Motor neuron (in vitro differentiated cells): ENCODE measurements around the gene KLK15. TPM values are rescaled to one million over a fixed set of nuclear protein-coding genes. Genes with fewer than 3 reads are reported as not detected.

Experiments used
- ATAC-seq, 8 experiments: fragments of 200-7000 bp; cut with Tn5 transposase; replicated peaks in 6 of 8; 2 replicates each; pipeline ENCODE4 v1.8.0; 2021; ENCODE audit warnings: mild to moderate bottlenecking in 8 of 8, moderate library complexity in 8 of 8
- H3K27ac ChIP-seq, 2 donors: fragments of 250-450 bp; sonication (Bioruptor Pico); 2 replicates each; pipeline ENCODE4 v1.9.0; 2021; ENCODE audit warnings: antibody characterized with exemption in 2 of 2, mild to moderate bottlenecking in 2 of 2, moderate library complexity in 1 of 2
- H3K4me1 ChIP-seq, 2 donors: fragments of 250-450 bp; sonication (Bioruptor Pico); replicated peaks in 1 of 2; 2 replicates each; pipeline ENCODE4 v1.6.1; 2021; ENCODE audit warnings: antibody characterized with exemption in 2 of 2, mild to moderate bottlenecking in 2 of 2, moderate library complexity in 1 of 2
- H3K4me3 ChIP-seq, 5 donors: fragments of 250-450 bp; sonication (Bioruptor Pico); 2 replicates each; pipeline ENCODE4 v1.9.0; 2021; ENCODE audit warnings: antibody characterized with exemption in 5 of 5, mild to moderate bottlenecking in 5 of 5, moderate library complexity in 4 of 5
- WGBS, 10 experiments: fragments of 450-650 bp; shearing (Covaris generic); methylation state at CpG; one replicate each; pipeline ENCODE4 v1.0.0; 2022; 5-methylcytosine and 5-hydroxymethylcytosine counted together
- in situ Hi-C, 9 experiments: fragments of 400-800 bp; cut with MboI; loops; one replicate each; pipeline ENCODE4 v1.15.0; 2021; ENCODE audit warnings: low sequenced_read_pairs in 9 of 9, low pct_unique_long_range_greater_than_20kb in 2 of 9; ENCODE audit not compliant: unreplicated experiment in 9 of 9
- total RNA-seq, 8 experiments: library from RNA; unstranded; fragments of 300-600 nt; gene quantifications; 2 replicates each; pipeline versions ENCODE4 v1.2.3 to v1.2.4, GENCODE V29; 2022

The KLK15 gene
- total RNA-seq, 8 experiments from 2014 or later = 0.23 to 0.90 (median 0.36) TPM; not detected in 2

DNA sequence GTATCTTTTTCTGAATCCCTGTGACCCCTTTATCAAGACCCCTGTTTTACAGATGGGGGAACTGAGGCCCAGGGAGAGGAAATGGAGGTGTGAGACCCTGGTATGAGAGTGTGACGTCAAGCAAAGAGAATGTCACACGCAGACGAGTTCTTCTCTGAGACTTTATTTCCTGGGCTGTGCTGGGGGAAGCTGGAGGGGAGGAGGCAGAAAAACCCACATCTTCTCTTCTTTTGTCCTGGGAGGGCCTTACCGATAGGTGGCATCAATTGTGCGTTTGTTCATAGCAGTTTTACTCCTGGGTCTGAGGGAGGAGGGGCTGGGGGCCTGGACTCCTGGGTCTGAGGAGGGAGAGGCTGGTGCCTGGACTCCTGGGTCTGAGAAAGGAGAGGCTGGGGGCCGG, 4.9 kb upstream of the KLK15 start:
- in situ Hi-C loops = no loop called here
- WGBS, 10 experiments = 10 to 35% (median 16%) methylated on average over 1 to 3 of the region's 6 CpGs; no CpG with 5 or more reads in 4 of the 10 experiments
- Histone ChIP-seq H3K27ac (no peak overlapping the region), H3K4me3 (no peak overlapping the region), H3K4me1 (peaks cover 0 to 14% of the 10 kb centered on the region in 2 donors)
- ATAC-seq = no peak

GRCh38 chr19:50837300-50837699, 3.9 kb upstream of the KLK15 start:
- Histone ChIP-seq H3K4me3 (no peak overlapping the region), H3K4me1 (peaks cover 0 to 14% of the 10 kb centered on the region in 2 donors), H3K27ac (no peak overlapping the region)
- in situ Hi-C loops = no loop called here
- 70 to 89% (median 80%) methylated on average over 1 to 7 of the region's 10 CpGs; no CpG with 5 or more reads in 3 of the 10 experiments for whole genome bisulfite sequencing, 10 experiments
- ATAC-seq = no peak

DNA sequence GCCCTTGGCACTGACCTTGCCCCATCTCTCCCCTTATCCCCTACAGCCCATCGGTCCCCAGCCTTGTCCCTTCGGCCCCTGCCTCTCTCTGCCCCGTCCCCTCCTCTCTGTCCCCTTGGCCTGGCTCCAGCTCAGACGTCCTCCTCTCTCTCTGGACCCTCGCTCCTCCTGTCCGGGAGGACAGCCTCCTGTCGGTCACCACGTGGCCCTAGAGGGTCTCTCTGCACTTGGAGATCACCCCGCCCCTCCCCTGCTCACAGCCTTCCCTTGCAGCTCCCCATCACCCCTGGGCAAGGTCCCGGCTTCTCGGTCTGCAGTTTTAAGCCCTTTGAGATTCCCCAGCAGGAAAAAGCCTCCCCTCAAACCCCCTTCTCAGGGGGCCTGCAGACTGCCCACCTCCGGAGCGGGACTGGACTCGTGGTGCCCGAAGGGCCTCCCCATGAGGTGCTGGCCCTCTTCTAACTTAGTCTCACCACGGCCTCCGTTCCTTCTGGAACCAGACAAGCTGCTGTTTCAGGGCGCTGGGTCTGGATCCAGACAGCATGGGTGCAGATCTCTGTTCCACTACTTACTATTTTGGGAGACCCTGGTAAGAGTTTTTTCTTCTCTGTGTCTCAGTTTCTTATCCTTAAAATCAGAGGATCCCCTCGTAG, 3.3 kb upstream of the KLK15 start:
- peak in 4 of 8 experiments; percentile 1 to 14 (median 6) for ATAC-seq
- 55 to 100% (median 86%) methylated on average over 1 to 4 of the region's 19 CpGs; no CpG with 5 or more reads in 4 of the 10 experiments for WGBS, 10 experiments
- no peak overlapping the region for H3K4me3 ChIP-seq

DNA sequence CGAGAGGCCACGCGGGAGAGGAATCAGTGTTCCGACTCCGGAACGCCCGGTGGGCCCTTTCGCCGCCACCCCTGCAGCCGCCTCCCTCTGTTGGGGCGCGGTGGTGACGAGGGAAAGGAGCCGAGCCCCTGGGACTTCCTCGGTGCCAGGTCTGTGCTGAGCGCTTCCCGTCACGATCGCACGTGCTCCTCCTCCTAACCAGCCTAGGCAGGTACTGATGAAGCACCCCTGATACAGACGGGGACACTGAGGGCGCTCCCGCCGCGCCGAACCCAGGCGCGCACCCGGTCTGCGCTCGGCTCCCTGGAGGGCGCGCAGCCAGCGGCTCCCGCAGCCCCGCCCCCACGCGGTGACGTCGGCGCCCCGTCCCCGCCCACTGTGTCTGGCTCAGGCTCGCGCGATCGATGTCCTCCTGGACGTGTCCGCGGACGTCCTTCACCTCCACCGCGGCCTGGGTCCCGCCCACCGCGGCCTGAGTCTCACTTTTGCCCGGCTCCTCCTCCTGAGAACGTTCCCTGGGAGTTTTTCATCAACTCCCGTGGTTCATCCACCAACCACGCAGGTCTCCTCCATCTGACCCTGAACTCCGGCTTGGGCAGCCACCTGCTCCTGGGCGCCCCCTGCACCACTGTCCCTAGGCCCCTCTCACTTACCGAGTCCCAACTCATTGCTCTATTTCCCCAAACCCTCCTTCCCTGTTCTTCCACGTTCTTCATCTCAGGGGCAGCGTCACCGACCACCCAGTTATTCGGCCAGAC, 2.6 kb upstream of the KLK15 start:
- Histone ChIP-seq H3K4me1 (peaks cover 0 to 14% of the 10 kb centered on the region in 2 donors), H3K4me3 (peak overlapping the region; percentile 40 to 50 (median 43)), H3K27ac (peak overlapping the region in 1 of 2 donors; percentile 37)
- in situ Hi-C loops = no loop called here
- 0 to 13% (median 1%) methylated on average over 1 to 28 of the region's 67 CpGs; no CpG with 5 or more reads in 3 of the 10 experiments for WGBS, 10 experiments
- peak; percentile 95 to 99 (median 97) for ATAC-seq

More for the DNA sequence above, 3.3 kb upstream of the KLK15 start:
- peak overlapping the region in 1 of 2 donors; percentile 37 for H3K27ac ChIP-seq
- in situ Hi-C loops = no loop called here
- peaks cover 0 to 14% of the 10 kb centered on the region in 2 donors for H3K4me1 ChIP-seq

- WGBS, 10 experiments = 0 to 83% (median 33%) methylated on average over 1 to 13 of the region's 13 CpGs; no CpG with 5 or more reads in 4 of the 10 experiments
- in situ Hi-C loops = no loop called here
- peak; percentile 15 to 42 (median 35) for ATAC-seq
- Histone ChIP-seq H3K4me1 (peaks cover 0 to 14% of the 10 kb centered on the region in 2 donors), H3K27ac (no peak overlapping the region), H3K4me3 (peak overlapping the region; percentile 40 to 50 (median 43))
Measured at GRCh38 chr19:50835103-50835784, 1.9 kb upstream of the KLK15 start.

- Histone ChIP-seq H3K4me1 (peaks cover 0 to 14% of the 10 kb centered on the region in 2 donors), H3K4me3 (no peak overlapping the region), H3K27ac (no peak overlapping the region)
- in situ Hi-C loops = no loop called here
- no peak for ATAC-seq
- 40 to 100% (median 75%) methylated on average over 1 to 5 of the region's 6 CpGs; no CpG with 5 or more reads in 4 of the 10 experiments for WGBS, 10 experiments
Measured at GRCh38 chr19:50833802-50834167, 411 bp upstream of the KLK15 start.

DNA sequence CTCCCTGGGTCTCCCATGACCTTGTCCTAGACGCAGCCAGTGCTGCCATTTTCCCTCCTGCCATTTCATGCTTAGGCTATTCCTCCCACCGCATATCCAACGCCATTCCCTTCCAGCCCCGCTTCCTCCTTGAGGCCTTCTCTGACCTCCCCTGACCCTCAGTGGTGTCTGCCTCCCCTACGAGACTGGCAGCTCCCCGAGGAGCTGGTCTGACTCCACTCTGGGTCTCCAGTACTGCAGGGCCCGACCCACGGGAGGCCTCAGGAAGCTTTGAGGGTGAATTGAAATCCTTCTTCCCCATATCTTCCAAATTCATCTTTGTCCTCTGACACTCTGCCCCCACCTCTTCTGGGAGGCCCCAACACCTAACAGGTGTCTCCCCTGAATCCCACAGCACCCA, 708 bp downstream of the KLK15 start:
- 40 to 100% (median 81%) methylated on average over 1 to 6 of the region's 8 CpGs; no CpG with 5 or more reads in 4 of the 10 experiments for WGBS, 10 experiments
- Histone ChIP-seq H3K4me3 (no peak overlapping the region), H3K4me1 (peaks cover 0 to 14% of the 10 kb centered on the region in 2 donors), H3K27ac (no peak overlapping the region)
- no peak for ATAC-seq
- in situ Hi-C loops = no loop called here

- Histone ChIP-seq H3K4me1 (peaks cover 0 to 9% of the 10 kb centered on the region in 2 donors), H3K27ac (no peak overlapping the region), H3K4me3 (no peak overlapping the region)
- 35 to 40% (median 38%) methylated on average over 1 to 5 of the region's 7 CpGs; no CpG with 5 or more reads in 7 of the 10 experiments for WGBS, 10 experiments
- ATAC-seq = no peak
- in situ Hi-C loops = no loop called here
Measured at GRCh38 chr19:50831026-50831396, 2.4 kb downstream of the KLK15 start.

- ATAC-seq = peak in 1 of 8 experiments; percentile 13
- Histone ChIP-seq H3K4me1 (peaks cover 0 to 7% of the 10 kb centered on the region in 2 donors), H3K27ac (no peak overlapping the region), H3K4me3 (no peak overlapping the region)
- in situ Hi-C loops = no loop called here
- WGBS, 10 experiments = 0 to 47% (median 17%) methylated on average over 1 to 3 of the region's 17 CpGs; no CpG with 5 or more reads in 7 of the 10 experiments
Measured at GRCh38 chr19:50830266-50831025, 2.9 kb downstream of the KLK15 start.

DNA sequence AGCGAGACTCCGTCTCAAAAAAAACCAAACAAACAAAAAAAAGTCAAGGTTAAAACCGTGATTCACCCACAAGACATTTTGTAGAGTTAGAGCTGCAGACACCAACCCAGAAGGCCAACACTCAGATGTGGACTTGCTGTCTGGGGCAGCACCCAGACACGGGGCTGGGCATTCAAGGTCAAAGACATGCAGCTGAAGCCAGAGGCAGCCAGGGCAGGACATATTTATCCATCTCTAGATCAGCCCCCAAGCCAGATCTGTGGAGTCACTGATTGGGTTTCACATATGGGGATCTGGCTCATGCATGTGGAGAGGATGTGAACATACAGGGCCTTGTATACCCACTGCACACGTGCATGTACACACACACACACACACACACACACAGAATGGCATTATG, 3.6 kb downstream of the KLK15 start:
- Histone ChIP-seq H3K27ac (no peak overlapping the region), H3K4me1 (peaks cover 0 to under 1% of the 10 kb centered on the region in 2 donors), H3K4me3 (no peak overlapping the region)
- ATAC-seq = peak in 1 of 8 experiments; percentile 3
- in situ Hi-C loops = no loop called here
- 20 to 100% (median 90%) methylated on average over 1 to 3 of the region's 5 CpGs; no CpG with 5 or more reads in 3 of the 10 experiments for WGBS, 10 experiments

- no peaks in the 10 kb centered on the region for H3K4me1 ChIP-seq
- H3K27ac ChIP-seq = no peak overlapping the region
- no peak for ATAC-seq
- WGBS, 10 experiments = 46 to 80% (median 65%) methylated on average over 1 to 9 of the region's 14 CpGs; no CpG with 5 or more reads in 2 of the 10 experiments
- in situ Hi-C loops = no loop called here
- H3K4me3 ChIP-seq = no peak overlapping the region
Measured at GRCh38 chr19:50827476-50827875, 5.9 kb downstream of the KLK15 start.

DNA sequence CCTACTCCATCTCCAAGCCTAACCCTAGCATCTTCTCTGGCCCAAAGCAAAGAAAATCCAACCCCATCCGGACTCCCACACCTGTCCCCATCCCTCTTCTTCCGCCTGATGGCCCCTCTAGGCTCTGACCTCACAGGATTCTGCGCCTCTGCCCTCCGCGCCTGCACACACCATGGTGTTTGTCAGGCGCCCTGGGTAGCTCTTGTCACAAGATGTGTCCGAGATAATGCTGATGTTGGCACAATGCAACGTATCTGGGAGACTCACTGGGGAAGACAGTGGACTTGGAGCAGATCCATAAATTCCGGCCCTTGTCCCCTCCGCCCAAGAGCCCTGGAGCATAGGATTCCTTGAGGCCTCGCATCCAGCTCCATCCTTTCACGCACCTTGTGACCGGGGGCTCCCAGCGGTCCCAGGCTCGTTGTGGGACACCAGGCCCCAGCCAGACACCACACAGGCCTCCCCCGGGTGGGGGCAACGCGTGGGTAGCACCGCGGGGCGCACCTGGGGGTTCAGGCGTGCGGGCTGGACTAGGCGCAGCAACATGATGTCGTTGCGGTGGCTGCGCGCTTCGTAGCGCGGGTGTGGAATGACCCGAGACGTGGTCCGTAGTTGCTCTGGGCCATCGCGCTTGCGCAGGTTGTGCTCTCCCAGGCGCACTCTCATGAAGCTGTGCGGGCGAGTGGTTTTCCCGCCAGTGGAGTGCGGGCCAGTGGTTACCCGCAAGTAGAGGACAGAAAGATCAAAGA, 6.7 kb downstream of the KLK15 start:
- WGBS, 10 experiments = 40 to 75% (median 61%) methylated on average over 1 to 43 of the region's 43 CpGs; no CpG with 5 or more reads in 2 of the 10 experiments
- Histone ChIP-seq H3K4me1 (peaks cover 0 to 2% of the 10 kb centered on the region in 2 donors), H3K4me3 (no peak overlapping the region), H3K27ac (no peak overlapping the region)
- in situ Hi-C loops = no loop called here
- ATAC-seq = no peak
